ENCODE data around the gene CCDC178.

GRCh38 chr18:33356735-33357134 is 83.8 kb downstream of the CCDC178 start:
- TF ChIP-seq POLR2AphosphoS5 (IDR thresholded peaks at IDR 0.05; ENCODE audit: borderline replicate concordance, low read depth, low read length) (no peak), EZH2 (IDR thresholded peaks at IDR 0.05) (no peak)

Data from SK-N-MC (cell line).